G401 (cell line): Measurements from ENCODE around the gene CEPT1. TPM values are rescaled to one million over a fixed set of nuclear protein-coding genes. Genes with fewer than 3 reads are reported as not detected.

ENCODE experiments used
- DNase-seq: peaks from one replicate; pipeline ENCODE4 v3.0.0-alpha.2; 2015; ENCODE audit warnings: low spot score
- in situ Hi-C: cut with HindIII; loops from 2 replicates; pipeline ENCODE4 v1.10.0; 2016; ENCODE audit warnings: low sequenced_read_pairs, mixed read lengths
- total RNA-seq: library from RNA; depleted of rRNA; stranded (reverse); fragments of >200 nt; shearing (Covaris generic); gene quantifications from 2 replicates; pipeline ENCODE4 v1.2.3, GENCODE V29; 2014

The CEPT1 gene
- total RNA-seq, 1 experiment from 2014 or later = 23.8 TPM

DNA sequence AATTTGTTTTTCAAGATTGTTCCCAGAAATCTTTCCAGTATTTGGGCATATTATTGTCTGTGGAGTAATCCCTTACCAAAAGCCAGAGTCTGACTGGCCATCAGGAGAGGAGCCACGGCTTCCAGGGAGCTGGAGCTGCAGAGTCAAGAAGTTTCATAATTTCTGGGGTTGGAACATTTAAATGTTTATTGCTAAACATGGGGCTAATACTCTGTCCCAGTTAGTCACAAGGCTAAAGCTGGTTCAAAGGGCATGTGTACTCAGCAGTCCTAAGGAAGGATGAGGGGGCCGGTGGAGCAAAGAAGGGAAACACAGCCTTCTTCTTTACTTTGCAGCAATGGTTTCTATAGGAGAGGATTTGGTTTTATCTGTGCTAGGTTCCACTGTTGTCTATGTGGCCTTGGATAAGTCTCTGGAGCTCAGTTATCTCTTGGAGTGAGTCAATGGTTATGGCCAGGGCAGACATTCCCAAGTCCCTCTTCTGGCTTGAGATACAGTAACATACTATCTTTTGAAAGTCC, 51.0 kb downstream of the CEPT1 start:
- in situ Hi-C loops = no loop called here
- no peak for DNase-seq

DNA sequence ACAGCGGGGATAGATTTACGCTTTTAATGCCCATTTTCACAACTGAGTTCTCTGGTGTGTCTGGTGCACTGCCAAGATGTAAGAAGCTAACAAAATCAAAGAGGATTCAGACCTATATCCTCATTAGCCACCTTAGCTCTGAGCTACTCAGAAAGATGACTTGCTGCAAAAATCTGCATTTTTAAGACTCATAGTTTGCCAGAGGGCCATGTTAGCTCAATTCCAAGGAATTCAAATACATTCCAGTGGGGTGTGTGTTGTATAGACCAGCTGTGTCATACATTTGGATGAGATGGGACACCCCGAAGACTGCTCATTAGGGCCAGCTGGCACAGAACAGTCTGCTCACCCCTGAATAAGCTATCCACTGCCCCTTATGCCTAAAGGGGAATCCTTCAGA, 51.5 kb downstream of the CEPT1 start:
- in situ Hi-C loops = no loop called here
- DNase-seq = no peak

DNA sequence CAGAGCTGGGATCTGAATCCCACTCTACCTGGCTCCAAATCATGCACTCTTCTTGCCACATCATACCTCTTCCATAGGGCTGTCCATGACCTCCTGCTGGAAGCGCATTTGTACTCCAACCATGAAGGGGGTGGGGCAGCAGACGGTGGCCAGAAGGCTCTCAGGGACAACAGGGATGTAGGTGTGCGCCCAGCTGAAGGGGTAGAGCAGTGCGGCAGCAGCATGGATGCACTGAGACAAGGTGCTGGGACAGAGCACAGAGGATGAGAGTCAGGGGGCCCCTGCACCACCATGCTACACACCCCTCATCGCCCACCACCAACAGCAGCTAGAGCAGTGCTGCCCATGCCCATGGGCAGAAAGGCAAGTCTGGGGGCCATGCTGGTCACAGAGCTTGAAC, 52.1 kb downstream of the CEPT1 start:
- no peak for DNase-seq
- in situ Hi-C loops = no loop called here

DNA sequence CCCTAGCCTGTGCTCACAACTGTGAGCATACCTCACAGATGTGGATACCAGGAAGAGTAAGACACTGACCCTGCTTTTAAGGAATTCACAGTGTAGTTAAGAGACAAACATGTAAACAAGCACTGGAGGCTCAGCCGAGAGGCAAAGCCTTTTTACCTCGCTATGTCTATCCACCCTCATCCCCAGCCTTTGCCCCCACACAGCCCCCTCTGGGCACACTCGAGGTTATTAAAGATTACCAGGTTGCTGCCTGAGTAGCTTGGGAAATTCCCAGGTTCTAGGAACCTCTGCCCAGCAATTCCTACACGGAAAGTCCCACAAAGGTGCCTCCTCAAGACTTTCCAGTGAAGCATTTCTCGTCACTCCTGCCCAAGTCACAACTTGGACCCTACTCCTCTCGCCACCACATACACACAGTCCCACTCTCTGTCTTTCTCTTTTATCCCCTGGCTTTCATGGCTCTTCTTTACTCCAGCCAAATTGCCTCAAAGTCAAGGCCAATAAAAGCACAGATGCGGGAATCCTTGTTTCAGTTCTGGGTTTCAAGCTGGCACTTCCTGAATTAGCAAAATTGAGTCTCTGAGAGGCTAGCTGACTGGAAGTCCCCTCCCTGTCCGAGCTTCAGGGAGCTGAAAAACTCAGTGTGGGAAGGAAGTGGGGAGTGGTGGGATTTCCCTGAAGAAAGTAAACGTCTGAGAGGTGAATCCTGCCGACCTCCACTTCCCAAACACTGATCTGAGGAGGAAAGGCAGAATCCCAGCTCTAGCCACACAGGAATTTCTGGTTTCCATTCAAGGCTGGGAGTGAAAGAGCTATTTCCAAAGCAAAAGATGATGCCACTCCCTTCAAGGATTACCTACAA, 52.9 kb downstream of the CEPT1 start:
- no peak for DNase-seq
- in situ Hi-C loops = no loop called here

DNA sequence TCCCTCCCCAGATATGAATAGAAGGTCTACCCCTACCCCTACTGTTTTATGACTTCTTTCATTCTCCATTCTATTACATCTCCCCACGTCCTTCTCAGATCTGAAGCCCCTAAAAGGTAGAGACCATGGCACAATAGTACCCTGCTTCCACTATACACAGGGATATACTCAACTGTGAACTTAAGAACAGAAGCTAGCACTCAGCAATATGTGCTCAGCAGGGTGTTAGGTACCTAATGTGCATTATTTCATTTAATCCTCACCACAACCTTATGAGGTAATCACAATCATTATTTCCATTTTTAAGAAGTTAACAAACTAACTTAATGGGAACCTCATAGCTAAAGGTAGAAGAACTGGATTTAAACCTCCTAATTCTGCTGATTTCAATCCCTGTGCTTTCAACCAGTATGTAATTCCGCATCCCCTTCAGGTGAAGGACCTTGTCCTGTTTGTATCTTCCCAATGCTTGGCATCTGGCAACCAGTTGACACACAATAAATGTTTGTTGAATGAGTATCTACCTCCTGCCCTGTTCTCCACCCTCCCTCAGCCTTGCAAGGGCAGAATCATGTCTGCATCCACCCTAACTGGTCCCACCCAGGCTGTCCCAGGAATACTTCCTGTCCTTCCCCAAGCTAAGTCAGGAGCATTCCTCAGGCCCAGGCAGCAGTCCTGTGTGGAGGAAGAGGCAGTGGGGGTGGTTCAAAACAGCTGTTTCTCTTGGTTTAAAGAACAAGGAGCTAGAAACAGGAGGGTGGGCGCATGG, 53.9 kb downstream of the CEPT1 start:
- in situ Hi-C loops = no loop called here
- DNase-seq = no peak

DNA sequence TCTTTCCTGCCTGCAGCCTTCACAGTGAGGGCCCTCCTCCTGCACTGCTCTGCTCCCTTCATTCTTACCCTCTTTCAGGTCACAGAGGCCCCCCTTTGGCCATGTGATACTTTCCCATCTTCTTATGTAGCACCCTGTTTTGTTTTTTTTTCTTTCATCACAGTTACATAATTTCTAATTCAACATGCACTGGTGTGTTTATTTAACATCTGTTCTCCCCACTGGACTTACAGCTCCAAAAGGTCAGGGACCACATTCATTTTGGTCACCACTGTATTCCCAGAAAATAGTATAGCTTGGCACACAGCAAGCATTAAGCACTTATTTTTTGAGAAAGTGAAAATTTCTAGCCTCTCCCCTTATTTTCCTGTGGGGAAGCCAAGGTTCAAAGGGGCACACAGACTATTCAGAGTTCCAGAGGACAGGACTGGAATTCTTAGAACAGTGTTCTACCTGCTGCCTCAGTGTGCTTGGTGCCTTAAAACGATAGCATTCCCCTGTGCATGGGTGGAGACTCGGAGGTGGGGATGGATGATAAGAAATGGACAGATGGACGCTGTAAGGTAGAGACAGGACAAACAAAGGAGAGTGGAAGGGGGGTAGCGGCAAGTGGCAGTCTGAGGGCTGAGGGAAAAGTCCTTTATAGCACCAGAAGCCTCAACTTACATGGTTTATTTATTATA, 55.1 kb downstream of the CEPT1 start:
- no peak for DNase-seq
- in situ Hi-C loops = no loop called here

DNA sequence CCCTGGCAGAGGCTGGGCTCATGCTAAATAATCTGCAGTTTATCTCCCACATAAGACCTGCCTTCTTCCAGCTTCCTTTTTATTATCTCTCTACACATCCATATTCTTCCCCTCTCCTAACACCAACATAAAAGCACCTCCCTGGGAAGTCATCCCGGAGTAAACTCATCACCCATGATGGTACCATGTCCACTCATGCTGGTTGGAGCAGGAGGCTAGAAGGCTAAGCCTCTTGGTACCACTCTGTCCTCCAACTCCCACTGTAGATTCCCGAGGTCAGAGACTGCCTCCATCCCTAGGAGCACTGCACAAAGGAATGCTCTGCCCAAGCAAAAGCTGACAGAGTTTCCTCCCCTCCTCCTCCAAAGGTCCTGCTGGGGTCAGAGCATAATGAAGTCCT, 56.2 kb downstream of the CEPT1 start:
- in situ Hi-C loops = no loop called here
- DNase-seq = no peak

DNA sequence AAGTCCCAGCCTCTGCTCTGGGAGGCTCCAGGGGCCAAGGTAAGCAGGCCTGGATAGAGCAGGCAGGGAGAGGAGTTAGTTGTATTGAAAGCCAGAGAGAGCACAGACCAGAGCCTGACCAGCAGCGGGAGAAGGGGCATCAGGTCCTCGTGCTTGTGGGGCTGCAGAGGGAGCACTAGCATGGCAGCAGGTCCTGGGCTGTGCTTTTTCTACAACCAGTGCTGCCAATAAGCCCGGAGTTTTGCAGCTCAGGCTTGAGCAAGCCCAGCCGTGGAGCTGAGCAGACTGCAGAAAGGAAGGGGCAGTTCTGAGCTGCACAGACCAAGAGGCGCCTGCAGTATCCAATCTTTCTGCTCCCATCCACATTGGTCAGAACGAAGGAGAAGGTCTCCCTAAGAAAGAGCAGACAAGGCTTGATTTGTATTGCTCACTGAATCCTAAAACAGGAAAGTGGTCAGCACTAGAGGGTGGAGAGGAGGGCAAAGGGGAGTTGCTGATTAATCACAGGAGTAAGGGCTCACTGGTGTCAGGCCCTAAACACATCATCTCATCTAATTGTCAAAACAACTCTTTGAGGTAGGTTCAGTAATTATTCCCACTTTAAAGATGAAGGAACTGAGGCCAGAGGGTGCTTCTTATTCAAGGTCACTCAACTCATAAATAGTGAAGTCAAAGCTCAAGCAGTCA, 57.7 kb downstream of the CEPT1 start:
- in situ Hi-C loops = no loop called here
- no peak for DNase-seq

DNA sequence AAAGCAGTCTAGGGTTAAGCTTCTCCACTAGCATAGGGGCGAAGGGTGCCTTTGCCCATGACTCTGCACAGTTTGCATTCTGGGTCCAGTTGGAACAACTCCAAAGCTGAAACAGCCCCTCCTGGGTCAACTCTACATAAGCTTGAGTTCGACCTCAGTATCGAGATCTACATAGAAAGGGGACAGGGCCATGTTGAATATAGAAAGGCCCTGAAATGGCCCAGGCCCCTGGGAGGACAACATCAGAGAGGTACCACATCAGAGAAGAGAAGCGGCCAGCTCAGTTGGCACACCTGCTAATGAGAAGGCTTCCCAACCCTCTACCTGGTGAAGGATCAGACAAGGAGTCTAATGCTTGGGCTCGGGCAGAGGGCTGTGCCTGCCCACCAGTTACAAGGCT, 58.8 kb downstream of the CEPT1 start:
- in situ Hi-C loops = no loop called here
- DNase-seq = no peak

DNA sequence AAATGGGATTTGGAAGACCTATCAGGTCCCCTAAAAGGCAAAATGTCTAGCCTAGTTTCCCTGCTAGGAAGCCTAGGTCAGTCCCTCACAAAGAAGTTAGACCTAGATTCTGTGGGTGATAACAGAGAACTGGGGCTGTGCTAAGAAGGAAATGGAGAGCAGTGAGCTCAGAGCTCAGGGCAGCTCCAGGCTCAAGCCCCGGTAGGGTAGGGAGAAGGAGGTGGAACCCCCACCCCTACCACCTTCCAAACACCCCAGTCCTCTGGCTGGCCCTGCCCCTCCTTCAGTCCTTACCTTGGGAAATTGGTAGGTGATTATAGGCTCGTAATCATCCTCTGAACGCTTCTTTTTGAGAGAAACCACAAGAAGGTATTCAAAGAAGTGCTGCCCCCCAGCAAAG, 59.3 kb downstream of the CEPT1 start:
- no peak for DNase-seq
- in situ Hi-C loops = no loop called here

DNA sequence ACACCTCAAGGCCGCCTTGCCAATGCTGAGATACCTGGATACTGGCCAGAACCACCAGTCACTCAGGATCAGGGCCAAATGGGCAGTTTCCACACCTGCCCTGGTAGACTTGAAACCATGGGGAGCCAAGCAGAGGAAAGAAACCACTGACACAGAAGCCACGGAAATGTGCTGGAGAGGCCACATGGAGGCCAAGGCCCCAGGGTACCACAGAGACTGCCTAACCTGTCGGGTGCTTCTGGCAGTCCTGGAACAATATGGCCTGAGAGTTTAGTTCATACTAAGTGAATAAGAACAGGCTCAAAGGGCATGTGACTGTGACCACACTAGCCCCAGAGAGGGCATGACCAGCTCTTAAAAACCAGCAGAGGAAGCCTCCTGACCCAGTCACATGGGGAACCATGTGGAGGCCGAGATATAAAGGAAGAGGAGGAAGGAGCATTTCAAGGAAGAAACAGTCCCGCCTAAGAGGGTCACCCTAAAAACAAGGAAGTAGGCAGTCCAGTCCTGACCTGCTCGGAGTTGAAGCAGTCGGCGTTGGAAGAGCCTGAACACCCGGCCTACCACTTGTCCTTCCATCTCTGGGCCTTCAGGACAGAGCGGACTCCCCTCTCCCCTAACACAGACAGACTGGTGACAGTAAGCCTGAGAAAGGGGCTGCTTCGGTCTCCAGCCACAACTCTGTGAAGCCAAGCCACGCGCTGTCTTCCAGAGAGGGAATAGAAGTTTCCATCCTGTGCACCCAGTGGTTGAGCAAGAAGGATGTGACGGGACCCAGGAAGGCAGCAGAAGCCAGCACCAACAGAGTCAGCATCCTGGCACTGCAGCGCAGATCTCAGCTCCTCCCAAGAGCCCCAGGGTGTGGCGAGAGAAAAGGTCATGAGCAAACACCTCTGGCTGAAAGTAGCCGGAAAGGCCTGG, 60.1 kb downstream of the CEPT1 start, which contains the start of gene DENND2D:
Gene DENND2D (minus strand): TSS at position 766 of the 921 bp plus-strand sequence. CDS start 187 bp downstream, at position 579.
- DNase-seq = peak; percentile 9
- in situ Hi-C loops = no loop called here

DNA sequence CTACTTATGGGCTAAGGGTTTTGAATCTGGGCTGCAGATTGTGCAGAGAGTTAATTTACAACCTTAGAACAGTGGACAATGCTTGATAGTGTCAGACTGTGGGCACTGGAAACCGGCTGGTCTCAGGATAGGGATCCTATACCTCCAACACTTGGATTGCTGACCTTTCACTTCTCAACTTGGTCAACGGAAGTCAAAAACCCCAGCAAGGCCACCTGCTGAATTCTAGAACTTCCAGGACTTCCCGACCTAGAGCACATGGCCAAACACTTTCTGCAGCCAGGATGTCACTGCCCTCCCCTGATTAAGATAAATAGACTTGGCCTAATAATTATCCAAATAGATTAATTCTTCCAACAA, 60.8 kb downstream of the CEPT1 start:
- DNase-seq = no peak
- in situ Hi-C loops = no loop called here

DNA sequence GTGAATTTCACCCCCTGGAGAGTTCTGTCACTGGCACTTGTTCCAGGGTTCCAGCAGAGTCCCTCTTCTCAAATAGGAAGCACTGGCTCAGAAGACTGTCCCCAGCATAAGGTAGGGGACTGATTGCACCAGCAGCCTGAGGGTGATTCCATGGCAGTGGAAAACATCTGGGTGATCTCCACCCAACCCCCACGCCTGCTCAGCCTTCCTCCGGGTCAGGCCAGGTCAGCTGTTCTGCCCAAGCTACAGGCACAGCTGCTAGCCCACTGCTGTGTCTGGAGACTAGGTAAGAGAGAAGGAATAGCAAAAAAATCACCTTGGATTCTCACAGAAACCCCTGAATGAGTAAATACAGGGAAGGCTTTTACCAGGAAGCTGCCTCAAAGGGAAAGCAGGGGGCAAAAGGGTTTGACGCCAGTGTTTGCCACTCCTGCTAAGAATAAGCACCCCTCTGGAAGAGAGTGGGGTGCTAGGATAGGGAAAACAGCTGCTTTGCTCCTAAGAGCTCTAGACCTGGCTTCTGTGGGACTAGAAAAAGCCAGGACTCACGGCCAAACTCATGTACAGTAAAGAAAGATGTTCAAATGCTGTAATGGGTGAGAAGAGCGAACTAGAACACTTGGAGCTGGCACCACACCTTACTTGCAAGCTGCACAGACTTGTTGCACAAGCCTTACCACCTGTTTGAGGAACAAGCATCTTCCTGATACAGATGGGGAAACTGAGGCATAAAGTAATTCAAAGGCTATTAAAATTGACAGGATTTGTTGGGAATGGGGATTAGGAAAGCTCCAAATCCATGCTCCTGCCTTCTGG, 61.5 kb downstream of the CEPT1 start:
- in situ Hi-C loops = no loop called here
- no peak for DNase-seq

DNA sequence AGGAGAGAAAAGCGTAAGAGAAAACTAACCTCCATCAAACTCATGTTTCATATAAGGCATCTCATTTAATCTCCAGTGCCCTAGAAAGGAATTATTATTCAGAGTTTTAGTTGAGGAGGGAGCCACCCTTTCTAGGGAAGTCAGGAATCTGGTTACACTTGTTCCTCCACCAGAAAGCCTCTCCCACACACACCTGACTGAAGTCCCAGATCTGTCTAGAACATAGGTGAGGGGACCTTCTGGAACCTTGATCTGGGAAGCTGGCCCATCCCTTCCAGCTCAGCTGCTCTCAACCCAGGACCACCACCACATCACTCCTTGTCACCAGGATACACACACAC, 62.3 kb downstream of the CEPT1 start:
- no peak for DNase-seq
- in situ Hi-C loops = no loop called here

DNA sequence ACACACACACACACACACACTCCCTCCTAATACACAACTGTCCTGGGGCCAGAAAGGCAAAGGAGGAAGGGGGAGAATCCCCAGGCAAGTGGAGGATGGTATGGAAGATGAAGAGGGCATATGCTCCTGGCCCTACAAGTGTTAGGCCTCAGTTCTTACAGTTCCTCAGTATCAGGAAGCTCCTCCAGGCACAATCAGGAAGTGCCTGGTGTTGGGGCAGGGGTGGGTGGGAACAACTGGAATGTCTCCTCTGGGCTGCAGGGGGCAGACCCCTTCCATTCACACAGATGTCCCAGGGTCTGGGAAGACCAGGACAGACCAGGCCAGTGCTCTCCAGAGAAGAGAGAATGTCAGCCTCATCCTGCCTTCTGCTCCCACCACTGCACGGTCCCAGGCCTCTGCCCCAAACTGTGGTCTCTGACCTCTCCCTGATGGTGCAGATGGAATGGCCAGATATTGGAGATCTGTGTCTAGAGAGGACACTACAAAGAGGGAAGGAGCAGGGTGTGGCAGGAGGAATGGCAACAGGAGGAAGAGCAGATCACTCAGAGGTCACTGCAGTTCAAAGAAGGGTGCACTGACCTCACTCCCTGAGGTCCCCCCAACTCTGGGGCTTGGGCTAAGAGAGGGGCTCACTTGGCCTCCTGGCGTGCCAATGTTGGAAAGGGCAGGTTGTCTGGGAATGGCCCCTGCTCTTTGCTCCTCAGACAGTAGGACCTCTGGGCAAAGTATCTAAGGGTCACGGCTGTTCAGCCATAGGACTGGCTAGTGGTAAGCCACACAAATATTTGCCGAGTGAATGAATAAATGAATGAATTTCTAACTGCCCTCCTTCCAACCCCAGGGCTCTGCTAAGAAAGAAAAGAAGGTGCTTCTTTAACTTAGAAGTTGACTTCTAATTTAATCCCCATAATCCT, 62.9 kb downstream of the CEPT1 start:
- in situ Hi-C loops = no loop called here
- DNase-seq = no peak

DNA sequence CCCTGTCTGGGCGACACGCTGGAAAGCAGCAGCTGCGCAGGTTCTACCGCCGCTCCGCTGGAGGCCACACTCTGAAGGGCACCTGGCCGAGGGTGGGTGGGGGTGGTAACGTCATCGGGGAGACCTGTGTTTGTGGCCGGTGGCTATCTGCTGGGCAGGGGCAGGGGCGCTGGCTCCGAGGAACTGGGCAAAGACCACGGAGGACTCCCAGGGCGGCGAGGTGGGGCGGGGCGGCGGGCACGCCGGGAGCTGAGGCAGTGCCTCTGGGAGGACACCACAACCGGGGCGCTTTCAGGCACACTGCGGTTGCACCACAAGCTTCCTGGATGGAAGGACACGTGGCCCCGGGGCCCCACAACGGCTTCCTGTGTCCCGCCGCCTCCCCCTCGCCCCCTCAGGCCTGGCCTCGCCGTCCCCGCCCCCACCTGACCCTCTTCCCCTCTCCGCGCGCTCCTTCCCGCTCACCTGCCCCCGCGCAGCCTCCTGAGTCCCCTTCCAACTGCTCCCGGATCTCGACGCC, 63.7 kb downstream of the CEPT1 start:
- DNase-seq = no peak
- in situ Hi-C loops = no loop called here
